Activated T-cell treated with anti-CD3 and anti-CD28 coated beads, Interleukin-2, amount 50 U/mL, for 1 hour (primary cell): ENCODE measurements around the gene PHACTR3.

Source experiments
- DNase-seq: peaks from one replicate; pipeline ENCODE4 v3.0.0-alpha.2; 2020

The PHACTR3 gene

GRCh38 chr20:59652381-59652780 lies 48.0 kb downstream of the PHACTR3 start:
- DNase-seq: no peak

- DNase-seq: no peak
These were observed 52.1 kb downstream of the PHACTR3 start for GRCh38 chr20:59656417-59656816.

GRCh38 chr20:59657459-59658046 lies 53.2 kb downstream of the PHACTR3 start:
- DNase-seq: no peak

- no peak for DNase-seq
These were observed 56.1 kb downstream of the PHACTR3 start for GRCh38 chr20:59660471-59660870.

- no peak for DNase-seq
These were observed 56.8 kb downstream of the PHACTR3 start for GRCh38 chr20:59661153-59661552.

- no peak for DNase-seq
These were observed 57.3 kb downstream of the PHACTR3 start for GRCh38 chr20:59661621-59662020.

- DNase-seq: no peak
These were observed 57.8 kb downstream of the PHACTR3 start for GRCh38 chr20:59662161-59662560.

GRCh38 chr20:59662856-59663512 lies 58.6 kb downstream of the PHACTR3 start:
- DNase-seq: no peak

GRCh38 chr20:59663513-59664060 lies 59.2 kb downstream of the PHACTR3 start:
- no peak for DNase-seq

- no peak for DNase-seq
These were observed 60.1 kb downstream of the PHACTR3 start for GRCh38 chr20:59664421-59664941.

GRCh38 chr20:59665656-59666555 lies 61.6 kb downstream of the PHACTR3 start:
- no peak for DNase-seq

GRCh38 chr20:59666586-59666985 lies 62.2 kb downstream of the PHACTR3 start:
- no peak for DNase-seq

- DNase-seq: no peak
These were observed 62.8 kb downstream of the PHACTR3 start for GRCh38 chr20:59667131-59667530.

GRCh38 chr20:59667981-59668515 lies 63.7 kb downstream of the PHACTR3 start:
- no peak for DNase-seq

- DNase-seq: no peak
These were observed 64.8 kb downstream of the PHACTR3 start for GRCh38 chr20:59668926-59669850.

GRCh38 chr20:59670786-59671492 lies 66.6 kb downstream of the PHACTR3 start:
- DNase-seq: no peak

- DNase-seq: no peak
These were observed 67.5 kb downstream of the PHACTR3 start for GRCh38 chr20:59671661-59672471.

GRCh38 chr20:59672576-59672975 lies 68.2 kb downstream of the PHACTR3 start:
- DNase-seq: no peak

GRCh38 chr20:59673288-59673997 lies 69.1 kb downstream of the PHACTR3 start:
- DNase-seq: no peak
